ENCODE measurements around the gene FOXI3.
"Not testable (repeated sequence)": the region's sequence is repeated elsewhere in the genome, so short reads cannot be mapped to it uniquely, and the experiment has no call there.

Gene FOXI3

GRCh38 chr2:88442061-88442460 lies 10.4 kb downstream of the FOXI3 start:
- no peak for DNase-seq (ENCODE audit: low read depth)

GRCh38 chr2:88437010-88437409 lies 15.5 kb downstream of the FOXI3 start:
- DNase-seq (ENCODE audit: low read depth): no peak

GRCh38 chr2:88429929-88430328 lies 22.6 kb downstream of the FOXI3 start:
- DNase-seq (ENCODE audit: low read depth): no peak

GRCh38 chr2:88423733-88424132 lies 28.8 kb downstream of the FOXI3 start:
- DNase-seq (ENCODE audit: low read depth): no peak

GRCh38 chr2:88419051-88419450 lies 33.4 kb downstream of the FOXI3 start:
- DNase-seq (ENCODE audit: low read depth): not testable (repeated sequence)

GRCh38 chr2:88416016-88416663 lies 36.4 kb downstream of the FOXI3 start:
- DNase-seq (ENCODE audit: low read depth): no peak

GRCh38 chr2:88408870-88409269 lies 43.6 kb downstream of the FOXI3 start:
- DNase-seq (ENCODE audit: low read depth): not testable (repeated sequence)

GRCh38 chr2:88400037-88400767 lies 52.3 kb downstream of the FOXI3 start:
- no peak for DNase-seq (ENCODE audit: low read depth)

- DNase-seq (ENCODE audit: low read depth): no peak
Measured at GRCh38 chr2:88398180-88398579, 54.3 kb downstream of the FOXI3 start.

Measured in fibroblast of the conjunctiva (primary cell).